Mesodermal cell (in vitro differentiated cells): Measurements from ENCODE around the gene TAS2R43. TPM values are rescaled to one million over a fixed set of nuclear protein-coding genes. Genes with fewer than 3 reads are reported as not detected.
"Not testable (repeated sequence)": the region's sequence is repeated elsewhere in the genome, so short reads cannot be mapped to it uniquely, and the experiment has no call there.

Experiments used
- H3K27ac ChIP-seq: 2 replicates; pipeline ENCODE4 v1.7.0; 2013; ENCODE audit warnings: mild to moderate bottlenecking, low read depth, low read length, moderate library complexity; ENCODE audit not compliant: severe bottlenecking
- H3K36me3 ChIP-seq: 2 replicates; pipeline ENCODE4 v1.7.1; 2013; ENCODE audit warnings: mild to moderate bottlenecking, low read length, moderate library complexity; ENCODE audit not compliant: control insufficient read depth, insufficient read depth
- H3K4me1 ChIP-seq: one replicate; pipeline ENCODE4 v1.7.1; 2013; ENCODE audit warnings: mild to moderate bottlenecking, low read length; ENCODE audit not compliant: insufficient read depth, control insufficient read depth, poor library complexity, severe bottlenecking
- H3K4me3 ChIP-seq: 2 replicates; pipeline ENCODE4 v1.7.0; 2013; ENCODE audit warnings: low read length, control low read depth, mild to moderate bottlenecking; ENCODE audit not compliant: insufficient read depth, poor library complexity, severe bottlenecking; ENCODE audit errors: extremely low read depth
- H3K9me3 ChIP-seq: 2 replicates; pipeline ENCODE4 v1.7.1; 2013; ENCODE audit warnings: mild to moderate bottlenecking, low read length, moderate library complexity; ENCODE audit not compliant: control insufficient read depth
- WGBS, 2 experiments: methylation state at CpG; one replicate each; pipeline ENCODE4 v1.1.5; 2013; ENCODE audit warnings: missing lambda C conversion rate in 2 of 2; ENCODE audit not compliant: insufficient coverage in 2 of 2; 5-methylcytosine and 5-hydroxymethylcytosine counted together
- polyA plus RNA-seq, 2 experiments: library from polyadenylated mRNA; stranded (reverse); fragments of 50-300 nt; gene quantifications; one replicate each; pipeline ENCODE4 v1.2.3, GENCODE V29; 2013

The TAS2R43 gene
- polyA plus RNA-seq (2013, experiment 1 of 2): not detected
- not detected for polyA plus RNA-seq (2013, experiment 2 of 2)

- no peak within 1 kb of the TSS for H3K4me3 ChIP-seq
- no CpG with 5 or more reads among the region's 6 CpGs for WGBS, 2 experiments
- H3K9me3 ChIP-seq: no peaks in the 10 kb centered on the region
- H3K36me3 ChIP-seq: no peaks in the 10 kb centered on the region
- H3K4me1 ChIP-seq: no peaks in the 10 kb centered on the region
- H3K27ac ChIP-seq: no peak within 1 kb of the TSS
These were observed at the start of gene TAS2R43 for GRCh38 chr12:11092128-11092527. TSS of gene TAS2R43 (minus strand) at chr12:11092313. CDS start at chr12:11092229, 84 bp downstream.

- no peak overlapping the region for H3K4me3 ChIP-seq
- H3K9me3 ChIP-seq: no peaks in the 10 kb centered on the region
- WGBS, 2 experiments: no CpG with 5 or more reads among the region's 2 CpGs
- H3K36me3 ChIP-seq: no peaks in the 10 kb centered on the region
- no peaks in the 10 kb centered on the region for H3K4me1 ChIP-seq
- no peak overlapping the region for H3K27ac ChIP-seq
These were observed 44.0 kb upstream of the TAS2R43 start for GRCh38 chr12:11136075-11136474.

- H3K27ac ChIP-seq: no peak within 1 kb of the TSS
These were observed 42.2 kb upstream of the TAS2R43 start, which contains the start of gene TAS2R30 for GRCh38 chr12:11134305-11134704. TSS of gene TAS2R30 (minus strand) at chr12:11134644. CDS start at chr12:11134244, 400 bp downstream.

GRCh38 chr12:11133816-11134215 lies 41.7 kb upstream of the TAS2R43 start:
- 100% methylated on average over 1 of the region's 2 CpGs; no CpG with 5 or more reads in 1 of the 2 experiments for WGBS, 2 experiments
- no peaks in the 10 kb centered on the region for H3K9me3 ChIP-seq
- H3K4me3 ChIP-seq: no peak overlapping the region
- H3K27ac ChIP-seq: no peak overlapping the region
- peaks cover 4% of the 10 kb centered on the region for H3K36me3 ChIP-seq
- H3K4me1 ChIP-seq: no peaks in the 10 kb centered on the region

More at GRCh38 chr12:11134305-11134704, 42.2 kb upstream of the TAS2R43 start, which contains the start of gene TAS2R30:
- Histone ChIP-seq H3K9me3 (no peaks in the 10 kb centered on the region), H3K4me3 (no peak within 1 kb of the TSS), H3K36me3 (peaks cover 2% of the 10 kb centered on the region), H3K4me1 (no peaks in the 10 kb centered on the region)
- WGBS, 2 experiments: no CpG with 5 or more reads among the region's 3 CpGs

- Histone ChIP-seq H3K4me3 (no peak overlapping the region), H3K27ac (no peak overlapping the region), H3K9me3 (no peaks in the 10 kb centered on the region), H3K4me1 (no peaks in the 10 kb centered on the region), H3K36me3 (peaks cover 4% of the 10 kb centered on the region)
- WGBS, 2 experiments: 100% methylated on average over 1 of the region's 2 CpGs
These were observed 41.0 kb upstream of the TAS2R43 start for GRCh38 chr12:11133162-11133561.

GRCh38 chr12:11130999-11131398 lies 38.9 kb upstream of the TAS2R43 start:
- Histone ChIP-seq H3K4me1 (no peaks in the 10 kb centered on the region), H3K9me3 (no peaks in the 10 kb centered on the region), H3K36me3 (peaks cover 4% of the 10 kb centered on the region), H3K27ac (no peak overlapping the region), H3K4me3 (no peak overlapping the region)
- 0% methylated on average over 1 of the region's 2 CpGs for WGBS, 2 experiments

- Histone ChIP-seq H3K27ac (no peak overlapping the region), H3K9me3 (no peaks in the 10 kb centered on the region), H3K36me3 (peaks cover 4% of the 10 kb centered on the region), H3K4me3 (no peak overlapping the region), H3K4me1 (no peaks in the 10 kb centered on the region)
- 96 to 97% methylated on average over 3 of the region's 3 CpGs for WGBS, 2 experiments
These were observed 38.3 kb upstream of the TAS2R43 start for GRCh38 chr12:11130382-11130781.

- not testable (repeated sequence) for H3K4me3 ChIP-seq, H3K36me3 ChIP-seq, H3K27ac ChIP-seq, H3K4me1 ChIP-seq
- WGBS, 2 experiments: 100% methylated on average over 1 of the region's 1 CpG; no CpG with 5 or more reads in 1 of the 2 experiments
- H3K9me3 ChIP-seq: peaks cover 19% of the 10 kb centered on the region
These were observed 22.0 kb upstream of the TAS2R43 start for GRCh38 chr12:11114130-11114529.

- peaks cover 19% of the 10 kb centered on the region for H3K9me3 ChIP-seq
- WGBS, 2 experiments: no CpG with 5 or more reads among the region's 1 CpG
- H3K36me3 ChIP-seq, H3K4me3 ChIP-seq, H3K4me1 ChIP-seq, H3K27ac ChIP-seq: not testable (repeated sequence)
These were observed 19.1 kb upstream of the TAS2R43 start for GRCh38 chr12:11111213-11111612.

- Histone ChIP-seq H3K4me3 (no peak overlapping the region), H3K36me3 (peaks cover 7% of the 10 kb centered on the region), H3K27ac (no peak overlapping the region), H3K9me3 (peaks cover 15% of the 10 kb centered on the region), H3K4me1 (no peaks in the 10 kb centered on the region)
- WGBS, 2 experiments: 88 to 100% methylated on average over 1 to 2 of the region's 2 CpGs
These were observed 16.7 kb upstream of the TAS2R43 start for GRCh38 chr12:11108862-11109261.

GRCh38 chr12:11107719-11108118 lies 15.6 kb upstream of the TAS2R43 start:
- Histone ChIP-seq H3K36me3 (peaks cover 8% of the 10 kb centered on the region), H3K4me1 (no peaks in the 10 kb centered on the region), H3K27ac (no peak overlapping the region), H3K4me3 (no peak overlapping the region), H3K9me3 (peaks cover 14% of the 10 kb centered on the region)
- WGBS, 2 experiments: no CpG with 5 or more reads among the region's 1 CpG
